Smooth muscle cell (in vitro differentiated cells): Measurements from ENCODE around the gene ZNRF3. TPM values are rescaled to one million over a fixed set of nuclear protein-coding genes. Genes with fewer than 3 reads are reported as not detected.

Source experiments
- DNase-seq: peaks from one replicate; lab custom pipeline; 2025; ENCODE audit not compliant: unreplicated experiment; lab: John Stamatoyannopoulos, UW
- H2AFZ ChIP-seq: fragments of 200-600 bp; sonication (generic); 2 replicates; pipeline ENCODE4 v1.6.0; 2016; ENCODE audit warnings: antibody characterized with exemption, low read depth, mild to moderate bottlenecking
- H3F3A ChIP-seq: fragments of 200-600 bp; sonication (generic); 2 replicates; pipeline ENCODE4 v1.6.0; 2017; ENCODE audit warnings: antibody characterized with exemption, low read depth
- H3K27ac ChIP-seq: fragments of 200-600 bp; sonication (generic); 2 replicates; pipeline ENCODE4 v1.5.1; 2016; ENCODE audit warnings: low read depth, mild to moderate bottlenecking
- H3K27me3 ChIP-seq: fragments of 200-600 bp; sonication (generic); 2 replicates; pipeline ENCODE4 v1.6.1; 2016; ENCODE audit warnings: low read depth, mild to moderate bottlenecking
- H3K36me3 ChIP-seq: fragments of 200-600 bp; sonication (generic); 2 replicates; pipeline ENCODE4 v1.5.1; 2016; ENCODE audit warnings: low read depth
- H3K4me1 ChIP-seq: fragments of 200-600 bp; sonication (generic); 2 replicates; pipeline ENCODE4 v1.5.1; 2016; ENCODE audit warnings: low read depth
- H3K4me2 ChIP-seq: fragments of 200-600 bp; sonication (generic); 2 replicates; pipeline ENCODE4 v1.6.0; 2016; ENCODE audit warnings: mild to moderate bottlenecking
- H3K4me3 ChIP-seq: fragments of 200-600 bp; sonication (generic); 2 replicates; pipeline ENCODE4 v1.5.1; 2016; ENCODE audit warnings: mild to moderate bottlenecking
- H3K79me2 ChIP-seq: fragments of 200-600 bp; sonication (generic); 2 replicates; pipeline ENCODE4 v1.6.0; 2016; ENCODE audit warnings: low read depth, mild to moderate bottlenecking
- H3K9ac ChIP-seq: fragments of 200-600 bp; sonication (generic); 2 replicates; pipeline ENCODE4 v1.6.0; 2016; ENCODE audit warnings: low read depth
- H3K9me3 ChIP-seq: fragments of 200-600 bp; sonication (generic); replicated peaks from 2 replicates; pipeline ENCODE4 v1.5.1; 2016; ENCODE audit warnings: low read depth
- H4K20me1 ChIP-seq: fragments of 200-600 bp; sonication (generic); 2 replicates; pipeline ENCODE4 v1.6.0; 2016; ENCODE audit warnings: low read depth
- WGBS: methylation state at CpG from one replicate; pipeline ENCODE4 v1.1.7; 2016; ENCODE audit warnings: low lambda C conversion rate; 5-methylcytosine and 5-hydroxymethylcytosine counted together
- polyA plus RNA-seq: library from polyadenylated mRNA; unstranded; fragments of >200 nt; fragmentation: Nextera tagmentation; extraction: Ambion mirVana; gene quantifications from 2 replicates; pipeline ENCODE4 v1.2.1, GENCODE V29; 2016
- total RNA-seq: library from RNA; depleted of rRNA; stranded (reverse); fragments of >200 nt; gene quantifications from 2 replicates; pipeline ENCODE4 v1.2.3, GENCODE V29; 2014
- TF ChIP-seq, protein P1 (sequence below): fragments of 200-600 bp; sonication (generic); IDR thresholded peaks from 2 replicates; pipeline ENCODE4 v1.5.1; 2017; ENCODE audit warnings: borderline replicate concordance, mild to moderate bottlenecking, antibody characterized with exemption; ENCODE audit not compliant: insufficient read depth, poor library complexity, severe bottlenecking

ZNRF3 gene
- 3.7 and 4.7 TPM in 2 replicates for total RNA-seq
- polyA plus RNA-seq = 5.5 and 8.8 TPM in 2 replicates

DNA sequence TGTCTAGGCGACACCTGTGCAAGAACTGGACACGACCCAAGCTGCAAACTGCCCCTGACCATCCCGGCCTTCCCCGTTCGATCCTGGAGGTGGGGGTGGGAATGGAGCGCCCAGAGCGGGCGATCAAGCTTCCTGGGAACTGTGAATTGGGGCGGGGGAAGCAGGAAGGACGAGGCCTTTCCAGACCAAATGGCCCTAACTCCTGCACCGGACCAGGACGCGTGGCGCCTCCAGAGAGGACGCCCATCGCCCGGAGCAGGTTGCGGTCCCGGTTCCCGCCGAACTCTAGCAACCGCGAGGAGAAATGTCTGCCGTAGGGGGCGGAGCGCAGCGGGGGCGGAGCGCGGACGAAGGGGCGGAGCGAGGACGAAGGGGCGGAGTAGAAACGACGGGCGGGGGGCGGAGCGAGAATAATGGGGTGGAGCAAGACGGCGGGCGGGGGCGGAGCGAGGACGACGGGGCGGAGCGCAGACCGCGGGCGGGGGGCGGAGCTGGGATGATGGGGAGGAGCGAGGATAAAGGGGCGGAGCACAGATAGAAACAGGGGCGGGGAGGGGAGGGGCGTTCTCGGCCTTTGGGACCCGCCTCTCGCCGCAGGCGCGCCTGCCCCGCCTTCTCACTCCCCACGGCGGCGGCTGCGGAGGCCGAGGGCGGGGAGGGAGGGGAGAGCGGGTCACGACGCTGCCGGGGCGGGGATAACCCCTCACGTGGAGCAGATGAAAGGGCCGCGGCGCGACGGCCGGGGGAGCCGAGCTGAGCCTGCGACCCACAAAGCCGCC is at the start of gene ZNRF3:
Gene ZNRF3 (plus strand): TSS at position 695 of the 779 bp plus-strand sequence. CDS start 195 bp downstream, outside the sequence.
- TF ChIP-seq, protein P1, sequence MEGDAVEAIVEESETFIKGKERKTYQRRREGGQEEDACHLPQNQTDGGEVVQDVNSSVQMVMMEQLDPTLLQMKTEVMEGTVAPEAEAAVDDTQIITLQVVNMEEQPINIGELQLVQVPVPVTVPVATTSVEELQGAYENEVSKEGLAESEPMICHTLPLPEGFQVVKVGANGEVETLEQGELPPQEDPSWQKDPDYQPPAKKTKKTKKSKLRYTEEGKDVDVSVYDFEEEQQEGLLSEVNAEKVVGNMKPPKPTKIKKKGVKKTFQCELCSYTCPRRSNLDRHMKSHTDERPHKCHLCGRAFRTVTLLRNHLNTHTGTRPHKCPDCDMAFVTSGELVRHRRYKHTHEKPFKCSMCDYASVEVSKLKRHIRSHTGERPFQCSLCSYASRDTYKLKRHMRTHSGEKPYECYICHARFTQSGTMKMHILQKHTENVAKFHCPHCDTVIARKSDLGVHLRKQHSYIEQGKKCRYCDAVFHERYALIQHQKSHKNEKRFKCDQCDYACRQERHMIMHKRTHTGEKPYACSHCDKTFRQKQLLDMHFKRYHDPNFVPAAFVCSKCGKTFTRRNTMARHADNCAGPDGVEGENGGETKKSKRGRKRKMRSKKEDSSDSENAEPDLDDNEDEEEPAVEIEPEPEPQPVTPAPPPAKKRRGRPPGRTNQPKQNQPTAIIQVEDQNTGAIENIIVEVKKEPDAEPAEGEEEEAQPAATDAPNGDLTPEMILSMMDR = no peak
- Histone ChIP-seq H3K27me3 (peaks cover 15% of the 10 kb centered on the region), H3K27ac (no peak within 1 kb of the TSS)

DNA sequence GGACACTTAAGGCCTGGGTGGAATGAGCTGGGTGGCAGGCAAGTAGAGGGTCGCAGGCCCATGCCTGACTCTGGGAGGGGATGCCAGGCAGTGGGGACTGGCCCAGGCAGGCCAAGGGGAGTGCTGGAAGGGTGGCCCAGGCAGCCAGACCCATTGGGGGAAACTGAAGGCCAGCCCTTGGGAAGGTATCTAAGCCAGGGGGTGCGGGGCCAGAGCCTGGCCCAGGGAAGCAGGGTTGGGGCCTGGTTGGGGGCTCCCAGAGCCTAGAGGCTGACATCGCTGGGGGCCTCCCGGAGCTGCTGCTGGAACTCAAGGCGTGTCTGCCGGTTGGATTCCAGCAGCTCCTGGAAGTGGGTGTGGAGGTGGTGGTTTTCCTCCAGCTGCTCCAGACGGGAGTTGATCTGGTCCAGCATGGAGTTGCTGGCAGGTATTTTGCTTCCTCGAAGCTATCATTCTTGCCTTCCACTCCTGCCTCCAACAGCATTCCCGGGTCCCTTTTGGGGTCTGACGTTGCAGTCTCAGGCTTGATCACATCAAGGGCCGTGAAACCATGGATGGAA is 47.7 kb upstream of the ZNRF3 start:
- Histone ChIP-seq H3K79me2 (no peaks in the 10 kb centered on the region), H3K27ac (no peak overlapping the region), H3K4me3 (no peak overlapping the region), H3K9me3 (no peaks in the 10 kb centered on the region), H3K4me2 (no peak overlapping the region), H4K20me1 (no peaks in the 10 kb centered on the region), H3K36me3 (no peaks in the 10 kb centered on the region), H3F3A (no peaks in the 10 kb centered on the region), H3K27me3 (no peaks in the 10 kb centered on the region), H2AFZ (no peak overlapping the region), H3K9ac (no peak overlapping the region), H3K4me1 (no peaks in the 10 kb centered on the region)
- no peak for DNase-seq
- 91% methylated on average over 11 of the region's 11 CpGs for WGBS
- TF ChIP-seq, protein P1 = no peak

More for the DNA sequence above, at the start of gene ZNRF3:
- peak within 1 kb of the TSS; percentile 61 for H3K4me3 ChIP-seq
- no peaks in the 10 kb centered on the region for H3K9me3 ChIP-seq
- WGBS = under 1% methylated on average over 50 of the region's 85 CpGs
- peak within 1 kb of the TSS; percentile 90 for H3K4me2 ChIP-seq
- no peak within 1 kb of the TSS for H3K9ac ChIP-seq
- H3K79me2 ChIP-seq = peaks cover 13% of the 10 kb centered on the region
- peaks cover 38% of the 10 kb centered on the region for H4K20me1 ChIP-seq
- peaks cover 15% of the 10 kb centered on the region for H3K4me1 ChIP-seq
- H3F3A ChIP-seq = peaks cover 8% of the 10 kb centered on the region
- DNase-seq = peak; percentile 86
- peak within 1 kb of the TSS; percentile 87 for H2AFZ ChIP-seq
- no peaks in the 10 kb centered on the region for H3K36me3 ChIP-seq

DNA sequence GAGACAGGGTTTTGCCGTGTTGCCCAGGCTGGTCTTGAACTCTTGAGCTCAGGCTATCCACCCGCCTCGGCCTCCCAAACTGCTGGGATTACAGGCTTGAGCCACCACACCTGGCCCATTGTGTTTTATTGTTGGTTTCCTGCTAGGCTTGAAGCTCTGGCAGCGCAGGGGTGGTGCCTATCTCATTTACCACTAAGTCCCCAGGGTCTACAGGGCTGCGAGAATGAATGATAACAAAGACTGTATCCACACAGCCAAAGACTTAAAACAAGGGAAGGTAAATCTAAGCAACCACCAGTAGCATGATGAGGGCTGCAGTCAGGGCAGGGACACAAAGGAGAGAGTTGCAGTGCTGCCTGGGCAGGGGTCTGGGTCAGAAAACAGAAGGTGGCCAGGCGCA is 45.7 kb upstream of the ZNRF3 start:
- Histone ChIP-seq H3K79me2 (no peaks in the 10 kb centered on the region), H3K4me3 (no peak overlapping the region), H3K27me3 (no peaks in the 10 kb centered on the region), H3K4me1 (no peaks in the 10 kb centered on the region), H3K9ac (no peak overlapping the region), H3K9me3 (no peaks in the 10 kb centered on the region), H3K4me2 (no peak overlapping the region), H2AFZ (no peak overlapping the region), H3K36me3 (no peaks in the 10 kb centered on the region), H4K20me1 (no peaks in the 10 kb centered on the region), H3F3A (no peaks in the 10 kb centered on the region), H3K27ac (no peak overlapping the region)
- 90% methylated on average over 6 of the region's 6 CpGs for WGBS
- TF ChIP-seq, protein P1 = no peak
- DNase-seq = no peak

DNA sequence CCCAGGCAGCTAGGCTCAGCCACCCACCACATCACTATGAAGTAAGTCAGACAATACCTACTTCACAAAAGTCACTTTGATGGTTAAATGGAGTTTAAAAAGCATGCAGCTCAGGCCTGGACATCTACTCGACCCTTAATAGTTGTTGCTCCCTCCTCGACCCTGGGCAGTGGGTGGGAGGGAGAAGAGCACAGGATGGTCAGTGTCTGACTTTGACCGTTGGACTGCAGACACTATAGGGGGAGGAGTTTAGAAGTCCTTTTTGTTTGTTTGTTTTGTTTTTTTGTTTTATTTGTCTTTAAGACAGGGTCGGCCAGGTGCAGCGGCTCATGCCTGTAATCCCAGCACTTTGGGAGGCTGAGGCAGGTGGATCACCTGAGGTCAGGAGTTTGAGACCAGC is 44.4 kb upstream of the ZNRF3 start:
- H3K79me2 ChIP-seq = no peaks in the 10 kb centered on the region
- H3K27ac ChIP-seq = no peak overlapping the region
- H3K4me1 ChIP-seq = no peaks in the 10 kb centered on the region
- H3K36me3 ChIP-seq = no peaks in the 10 kb centered on the region
- H3K9ac ChIP-seq = no peak overlapping the region
- 71% methylated on average over 5 of the region's 5 CpGs for whole genome bisulfite sequencing
- no peaks in the 10 kb centered on the region for H3F3A ChIP-seq
- no peak overlapping the region for H3K4me3 ChIP-seq
- H3K4me2 ChIP-seq = no peak overlapping the region
- TF ChIP-seq, protein P1 = no peak
- H2AFZ ChIP-seq = no peak overlapping the region
- no peaks in the 10 kb centered on the region for H4K20me1 ChIP-seq
- no peak for DNase-seq
- no peaks in the 10 kb centered on the region for H3K27me3 ChIP-seq
- H3K9me3 ChIP-seq = no peaks in the 10 kb centered on the region
